Colon (tissue), 2 donors: Measurements from ENCODE around the gene TNFSF9.
"Not testable (repeated sequence)": the region's sequence is repeated elsewhere in the genome, so short reads cannot be mapped to it uniquely, and the experiment has no call there.

Source experiments
- FAIRE-seq: peaks from 2 replicates; lab custom pipeline; 2012; peaks lifted over from hg19 to GRCh38; lab: Jason Lieb, UNC
- donor health status: control.
- donor health status: control.

TNFSF9 gene

DNA sequence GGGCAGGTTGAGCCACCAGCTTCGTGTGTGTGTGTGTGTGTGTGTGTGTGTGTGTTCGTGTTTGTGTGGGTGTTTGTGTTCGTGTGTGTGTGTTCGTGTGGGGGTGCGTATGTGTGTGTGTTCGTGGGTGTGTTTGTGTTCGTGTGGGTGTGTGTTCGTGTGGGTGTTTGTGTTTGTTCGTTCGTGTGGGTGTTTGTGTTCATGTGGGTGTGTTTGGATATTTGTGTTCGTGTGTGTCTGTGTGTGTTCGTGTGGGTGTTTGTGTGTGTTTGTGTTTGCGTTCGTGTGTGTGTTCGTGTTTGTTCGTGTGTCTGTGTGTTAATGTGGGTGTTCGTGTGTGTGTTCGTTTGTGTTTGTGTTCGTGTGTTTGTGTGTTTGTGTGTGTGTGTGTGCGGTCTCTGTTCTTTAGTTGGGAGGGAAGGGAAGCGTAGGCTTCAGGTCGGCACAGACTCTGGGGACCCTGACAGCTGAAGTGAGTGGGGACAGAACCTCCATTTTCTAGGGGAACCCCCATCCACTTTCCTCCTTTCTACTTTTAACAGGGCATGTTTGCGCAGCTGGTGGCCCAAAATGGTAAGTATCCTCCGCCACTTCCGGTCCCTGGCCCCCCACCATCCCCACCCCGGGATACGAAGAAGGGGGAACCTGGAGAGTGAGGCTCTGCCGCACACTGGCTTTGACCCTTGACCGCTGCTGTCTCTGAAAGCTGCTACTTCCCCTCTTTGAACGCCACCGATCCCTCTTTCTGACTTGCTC is 1.6 kb downstream of the TNFSF9 start:
- no peak for FAIRE-seq

DNA sequence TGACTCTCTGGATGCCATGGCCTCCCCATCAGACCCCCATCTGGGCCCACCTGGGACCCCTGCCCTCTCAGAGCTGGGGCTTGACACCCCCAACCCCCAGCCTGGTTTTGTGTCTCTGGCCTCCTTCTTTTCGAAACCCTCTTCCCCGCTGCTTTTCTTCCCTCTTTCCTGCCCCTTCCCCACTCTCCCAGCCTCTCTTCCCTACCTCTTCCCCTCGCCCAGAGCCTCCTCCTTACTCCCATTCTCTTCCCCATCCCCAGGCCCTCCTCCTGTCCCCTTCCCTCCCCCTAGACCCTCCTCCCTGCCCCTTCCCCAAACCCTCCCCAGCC is 2.1 kb downstream of the TNFSF9 start:
- no peak for FAIRE-seq

DNA sequence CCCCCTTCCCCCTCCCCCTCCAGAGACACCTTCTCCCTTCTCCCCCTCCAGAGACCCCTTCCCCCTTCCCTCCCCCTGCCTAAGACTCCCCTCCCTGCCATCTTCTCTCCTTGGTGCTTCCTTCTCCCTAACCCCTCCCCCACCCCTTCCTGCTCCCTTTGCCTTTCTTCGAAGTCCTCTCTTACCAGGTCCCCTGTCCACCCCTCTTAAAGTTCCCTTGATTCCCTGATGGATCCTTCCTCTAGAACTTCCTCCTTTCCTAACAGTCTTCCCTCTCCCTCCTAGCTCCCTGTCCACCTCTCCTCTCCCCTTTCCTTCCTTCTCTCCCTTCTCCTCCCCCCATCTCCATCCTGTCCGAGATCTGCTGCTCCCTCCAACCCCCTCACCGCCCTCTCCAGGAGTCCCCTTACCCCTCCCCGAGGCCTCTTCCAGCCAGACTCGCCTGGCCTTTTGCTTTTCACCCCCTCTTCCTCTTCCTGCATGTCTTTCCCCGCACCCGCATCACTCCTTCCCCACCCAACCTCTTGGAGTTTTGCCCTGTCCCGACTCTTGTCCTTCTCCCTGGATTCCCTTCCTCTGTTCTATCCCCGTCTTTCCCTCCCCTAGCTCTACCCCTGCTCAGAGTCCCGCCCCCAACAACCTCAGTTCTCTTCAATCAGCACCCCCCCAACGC is 3.1 kb downstream of the TNFSF9 start:
- no peak for FAIRE-seq

DNA sequence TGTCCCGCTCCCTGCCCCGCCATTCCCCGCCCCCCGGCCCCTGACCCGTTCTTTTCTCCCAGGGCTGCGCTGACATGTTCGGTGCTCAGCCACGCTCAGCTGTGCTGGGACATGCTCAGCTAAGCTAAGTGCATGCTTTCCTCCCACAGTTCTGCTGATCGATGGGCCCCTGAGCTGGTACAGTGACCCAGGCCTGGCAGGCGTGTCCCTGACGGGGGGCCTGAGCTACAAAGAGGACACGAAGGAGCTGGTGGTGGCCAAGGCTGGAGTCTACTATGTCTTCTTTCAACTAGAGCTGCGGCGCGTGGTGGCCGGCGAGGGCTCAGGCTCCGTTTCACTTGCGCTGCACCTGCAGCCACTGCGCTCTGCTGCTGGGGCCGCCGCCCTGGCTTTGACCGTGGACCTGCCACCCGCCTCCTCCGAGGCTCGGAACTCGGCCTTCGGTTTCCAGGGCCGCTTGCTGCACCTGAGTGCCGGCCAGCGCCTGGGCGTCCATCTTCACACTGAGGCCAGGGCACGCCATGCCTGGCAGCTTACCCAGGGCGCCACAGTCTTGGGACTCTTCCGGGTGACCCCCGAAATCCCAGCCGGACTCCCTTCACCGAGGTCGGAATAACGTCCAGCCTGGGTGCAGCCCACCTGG is 3.7 kb downstream of the TNFSF9 start:
- FAIRE-seq: no peak

DNA sequence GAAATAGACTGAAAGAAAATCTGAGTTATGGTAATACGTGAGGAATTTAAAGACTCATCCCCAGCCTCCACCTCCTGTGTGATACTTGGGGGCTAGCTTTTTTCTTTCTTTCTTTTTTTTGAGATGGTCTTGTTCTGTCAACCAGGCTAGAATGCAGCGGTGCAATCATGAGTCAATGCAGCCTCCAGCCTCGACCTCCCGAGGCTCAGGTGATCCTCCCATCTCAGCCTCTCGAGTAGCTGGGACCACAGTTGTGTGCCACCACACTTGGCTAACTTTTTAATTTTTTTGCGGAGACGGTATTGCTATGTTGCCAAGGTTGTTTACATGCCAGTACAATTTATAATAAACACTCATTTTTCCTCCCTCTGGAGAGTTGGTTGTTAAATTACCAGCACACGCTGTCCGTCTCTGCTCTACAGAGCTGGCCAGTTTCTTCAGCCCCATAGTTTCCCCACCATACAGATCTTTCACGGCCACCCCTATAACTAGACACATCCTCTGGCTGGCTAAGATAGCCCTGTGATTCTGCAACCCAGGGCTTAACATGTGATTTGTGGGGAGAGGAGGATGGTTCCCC is 4.8 kb downstream of the TNFSF9 start:
- no peak for FAIRE-seq

DNA sequence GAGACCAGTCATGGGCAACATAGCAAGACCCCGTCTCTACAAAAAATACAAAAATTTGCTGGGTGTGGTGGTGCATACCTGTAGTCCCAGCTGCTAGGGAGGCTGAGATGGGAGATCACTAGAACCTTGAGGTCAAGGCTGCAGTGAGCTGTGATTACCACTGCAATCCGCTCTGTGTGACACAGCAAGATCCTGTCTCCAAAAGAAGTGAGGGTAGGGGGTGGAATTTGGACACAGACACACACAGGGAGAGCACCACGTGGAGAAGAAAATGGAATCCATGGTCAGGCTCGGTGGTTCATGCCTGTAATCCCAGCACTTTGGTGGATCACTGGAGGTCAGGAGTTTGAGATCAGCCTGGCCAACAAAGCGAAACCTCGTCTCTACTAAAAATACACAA is 8.7 kb downstream of the TNFSF9 start:
- no peak for FAIRE-seq

DNA sequence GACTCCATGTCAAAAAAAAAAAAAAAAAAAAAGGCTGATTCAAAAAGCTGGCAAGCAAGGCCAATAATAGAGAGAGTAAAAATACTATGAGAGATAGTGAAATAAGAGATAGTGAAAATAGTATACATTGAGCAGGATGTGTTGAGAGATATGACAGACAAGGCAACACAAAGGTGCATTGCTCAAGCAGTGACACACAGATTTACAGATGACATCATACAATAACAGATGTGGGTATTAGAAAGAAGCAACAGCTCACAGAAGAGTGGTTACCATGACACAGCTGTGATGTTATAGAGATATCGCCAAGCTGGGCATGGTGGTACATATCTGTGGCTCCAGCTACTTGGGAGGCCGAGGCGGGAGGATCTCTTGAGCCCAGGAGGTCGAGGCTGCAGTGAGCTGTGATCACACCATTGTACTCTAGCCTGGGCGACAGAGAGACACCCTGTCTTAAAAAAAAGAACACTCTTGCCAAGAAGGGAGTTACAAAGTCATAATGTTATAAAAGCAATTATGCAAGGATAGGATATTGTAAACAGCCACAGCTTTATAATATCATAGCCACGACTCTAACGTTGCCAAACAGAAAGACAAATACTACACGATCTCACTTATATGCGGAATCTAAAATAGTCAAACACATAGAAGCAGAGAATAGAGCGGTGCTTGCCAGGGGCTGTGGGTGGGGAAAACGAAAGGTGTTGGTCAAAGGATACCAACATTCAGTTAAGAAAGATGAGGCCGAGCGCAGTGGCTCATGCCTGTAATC is 10.3 kb downstream of the TNFSF9 start:
- FAIRE-seq: no peak

DNA sequence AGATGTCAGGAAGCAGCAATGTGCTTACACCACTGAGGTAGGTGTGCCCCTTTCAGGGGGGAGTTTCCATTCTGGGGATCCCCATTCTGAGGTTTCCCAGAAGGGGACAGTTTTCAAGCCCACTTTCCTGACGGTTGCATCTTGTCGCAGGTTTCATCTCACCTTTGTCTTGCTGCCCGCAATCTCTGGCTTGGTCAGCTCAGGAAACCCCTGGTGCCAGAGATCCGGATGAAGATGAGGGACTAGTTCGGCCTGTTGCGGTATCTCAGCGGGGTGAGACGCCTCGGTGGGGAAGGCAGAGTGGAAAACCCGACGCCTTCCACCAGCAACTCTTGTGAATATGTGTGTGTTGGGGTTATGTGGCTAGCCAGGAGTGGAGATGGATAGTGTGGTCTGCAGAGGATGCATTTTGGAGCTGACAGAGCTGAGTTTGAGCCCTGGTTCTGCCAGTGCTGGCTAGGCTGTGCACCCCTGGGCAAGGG is 13.1 kb downstream of the TNFSF9 start:
- no peak for FAIRE-seq

DNA sequence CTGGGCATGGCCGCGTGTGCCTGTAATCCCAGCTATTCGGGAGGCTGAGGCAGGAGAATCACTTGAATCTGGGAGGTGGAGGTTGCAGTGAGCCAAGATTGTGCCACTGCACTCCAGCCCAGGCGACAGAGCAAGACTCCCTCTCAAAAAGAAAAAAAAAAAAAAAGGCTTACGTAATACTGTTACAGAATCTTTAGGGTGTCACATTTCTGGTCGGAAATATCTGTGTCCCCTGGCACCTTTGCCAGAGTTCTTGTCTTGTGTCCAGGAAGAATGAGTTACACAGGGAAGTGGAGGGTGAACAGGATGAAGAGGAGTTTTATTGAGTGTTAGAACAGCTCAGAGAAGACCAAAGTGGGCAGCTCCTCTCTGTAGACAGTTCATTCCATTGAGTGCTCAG is 19.9 kb downstream of the TNFSF9 start:
- not testable (repeated sequence) for FAIRE-seq

DNA sequence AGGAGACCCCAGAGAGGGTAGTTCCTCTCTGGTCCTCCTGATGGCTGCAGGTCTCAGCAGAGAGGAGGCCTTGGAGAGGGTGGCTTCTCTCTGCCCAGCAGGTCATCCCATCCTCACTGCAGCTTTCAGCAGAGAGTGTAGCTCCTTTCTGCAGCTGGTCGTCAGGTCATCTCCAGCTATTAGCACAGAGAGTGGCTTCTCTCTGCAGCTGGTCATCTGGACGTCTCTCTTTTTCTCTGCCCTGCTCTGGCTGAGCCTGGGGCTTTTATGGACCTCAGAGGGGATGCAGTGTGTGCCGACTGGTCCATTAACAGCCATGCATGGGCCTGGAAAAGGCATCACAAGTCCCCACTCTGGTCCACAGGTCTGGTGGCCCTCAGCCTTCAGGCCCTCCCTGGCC is 20.3 kb downstream of the TNFSF9 start:
- no peak for FAIRE-seq

DNA sequence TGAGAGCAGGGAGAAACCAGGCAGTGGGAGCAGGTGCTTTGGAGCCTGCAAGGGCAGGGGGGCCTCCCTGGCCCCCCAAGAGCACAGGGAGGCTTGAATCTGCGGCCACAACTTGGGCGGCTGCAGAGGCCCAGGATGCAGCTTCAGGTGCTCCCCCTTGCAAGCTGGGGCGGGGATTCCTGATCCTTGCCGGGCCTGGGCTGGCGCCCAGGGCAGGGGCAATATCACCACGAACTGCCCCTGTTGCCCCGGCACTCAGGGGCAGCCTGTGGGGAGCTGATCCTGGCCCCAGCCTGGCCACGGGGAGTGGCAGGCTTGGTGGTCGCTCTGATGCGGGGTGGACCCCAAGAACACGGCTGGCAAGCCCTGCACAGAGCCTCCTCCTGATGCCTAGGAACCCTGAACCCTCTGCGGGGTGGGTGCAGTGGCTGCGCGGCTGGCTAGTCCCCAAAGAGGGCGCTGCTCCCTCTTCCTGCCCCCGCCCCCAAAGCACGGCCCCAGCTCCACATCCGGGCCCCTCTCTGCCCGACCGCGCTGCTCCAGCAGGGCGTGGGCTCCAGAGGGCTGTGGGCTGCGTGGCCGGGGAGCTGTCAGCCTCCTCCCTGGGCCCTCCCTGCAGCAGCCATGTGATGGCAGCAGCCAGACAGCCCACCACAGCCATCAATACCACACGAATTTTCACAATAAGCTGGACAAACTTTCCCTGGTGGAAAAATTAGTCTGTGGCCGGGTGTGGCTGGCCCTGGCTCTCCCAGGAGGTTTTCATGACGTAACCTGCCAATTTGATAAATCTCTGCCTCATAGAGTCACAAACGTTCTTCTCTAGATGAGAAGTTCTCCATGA is 21.0 kb downstream of the TNFSF9 start:
- FAIRE-seq: no peak

DNA sequence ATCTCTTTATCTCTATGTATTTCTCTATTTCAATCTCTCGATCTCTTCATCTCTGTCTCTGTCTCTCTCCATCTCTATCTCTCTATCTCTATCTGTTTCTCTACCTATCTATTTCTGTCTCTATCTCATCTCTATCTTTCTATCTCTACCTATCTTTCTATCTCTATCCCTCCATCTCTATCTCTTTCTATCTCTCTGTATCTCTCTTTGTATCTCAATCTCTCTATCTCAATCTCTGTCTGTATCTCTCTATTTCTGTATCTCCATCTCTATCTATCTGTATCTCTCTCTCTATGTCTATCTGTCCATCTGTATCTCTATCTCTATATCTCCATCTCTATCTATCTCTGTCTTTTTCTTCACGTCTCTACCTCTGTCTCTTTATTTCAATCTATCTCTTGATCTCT is 25.2 kb downstream of the TNFSF9 start:
- FAIRE-seq: no peak

DNA sequence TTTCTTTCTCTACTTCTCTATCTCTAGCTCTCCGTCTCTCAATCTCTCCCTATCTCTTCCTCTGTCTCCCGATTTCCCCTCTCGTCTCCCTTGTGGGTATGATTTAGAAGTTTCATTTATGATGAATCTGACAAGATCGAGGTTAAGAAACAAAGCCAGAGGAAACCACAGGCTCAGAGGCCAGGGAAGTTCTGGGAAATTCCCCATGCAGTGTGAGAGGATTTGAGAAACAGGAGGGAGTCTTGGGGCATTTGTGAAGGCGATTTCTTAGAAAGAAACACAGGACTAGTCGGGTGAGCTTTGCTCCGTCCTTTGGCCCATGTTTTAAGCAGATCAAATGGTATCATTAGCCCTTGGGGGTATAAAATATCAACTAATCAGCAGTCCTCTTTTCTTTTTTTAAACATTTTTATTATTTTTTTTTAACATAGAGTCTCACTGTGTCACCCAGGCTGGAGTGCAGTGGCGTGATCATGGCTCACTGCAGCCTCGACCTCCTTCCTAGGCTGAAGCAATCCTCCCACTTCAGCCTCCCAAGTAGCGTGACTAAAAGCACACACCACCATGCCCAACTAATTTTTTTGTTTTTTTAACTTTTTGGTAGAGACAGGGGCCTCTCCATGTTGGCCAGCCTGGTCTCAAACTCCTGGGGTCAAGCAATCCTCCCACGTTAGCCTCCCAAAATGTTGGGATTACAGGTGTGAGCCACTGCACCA is 25.8 kb downstream of the TNFSF9 start:
- no peak for FAIRE-seq

DNA sequence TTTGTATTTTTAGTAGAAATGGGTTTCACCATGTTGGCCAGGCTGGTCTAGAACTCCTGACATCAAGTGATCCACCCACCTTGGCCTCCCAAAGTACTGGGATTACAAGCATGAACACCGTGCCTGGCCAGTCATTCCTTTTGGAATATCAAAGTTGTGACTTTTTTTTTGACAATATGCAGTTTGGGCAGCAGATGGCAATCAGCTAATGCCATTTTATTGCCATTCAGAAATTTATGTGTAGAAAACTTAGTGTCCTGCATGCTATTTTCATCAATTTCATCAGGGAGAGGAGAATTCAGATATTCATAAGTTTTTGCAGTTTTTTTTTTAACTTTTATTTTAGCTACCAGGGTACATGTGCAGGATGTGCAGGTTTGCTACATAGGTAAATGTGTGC is 31.6 kb downstream of the TNFSF9 start:
- not testable (repeated sequence) for FAIRE-seq

DNA sequence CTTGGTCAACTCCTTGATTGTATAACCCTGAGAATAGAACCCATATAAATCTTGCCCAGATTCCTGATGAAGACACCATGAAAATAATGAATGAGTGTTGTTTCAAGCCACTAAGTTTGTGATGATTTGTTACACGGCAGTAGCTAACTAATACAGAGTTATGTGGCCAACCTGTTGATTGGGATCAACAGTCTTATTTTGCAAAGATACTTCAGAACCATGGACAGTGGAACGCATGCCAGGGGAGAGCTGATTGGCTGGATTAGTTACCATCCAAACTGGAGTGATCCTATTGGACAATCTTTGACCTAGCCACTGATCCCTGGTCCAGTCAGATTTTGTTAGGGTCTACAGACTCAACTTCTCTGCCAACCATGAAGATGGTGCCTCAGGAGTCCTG is 33.6 kb downstream of the TNFSF9 start:
- FAIRE-seq: no peak

DNA sequence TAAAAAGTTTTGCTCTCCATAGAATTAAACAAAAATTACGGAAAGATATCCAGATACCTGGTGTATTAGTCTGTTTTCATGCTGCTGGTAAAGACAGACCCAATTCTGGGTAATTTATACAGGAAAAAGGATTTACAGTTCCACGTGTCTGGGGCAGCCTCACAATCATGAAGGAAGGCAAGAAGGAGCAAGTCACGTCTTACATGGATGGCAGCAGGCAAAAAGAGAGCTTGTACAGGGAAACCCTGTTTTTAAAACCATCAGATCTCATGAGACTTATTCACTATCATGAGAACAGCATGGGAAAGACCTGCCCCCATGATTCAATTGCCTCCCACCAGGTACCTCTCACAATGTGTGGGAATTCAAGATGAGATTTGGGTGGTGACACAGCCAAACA is 35.9 kb downstream of the TNFSF9 start:
- not testable (repeated sequence) for FAIRE-seq

DNA sequence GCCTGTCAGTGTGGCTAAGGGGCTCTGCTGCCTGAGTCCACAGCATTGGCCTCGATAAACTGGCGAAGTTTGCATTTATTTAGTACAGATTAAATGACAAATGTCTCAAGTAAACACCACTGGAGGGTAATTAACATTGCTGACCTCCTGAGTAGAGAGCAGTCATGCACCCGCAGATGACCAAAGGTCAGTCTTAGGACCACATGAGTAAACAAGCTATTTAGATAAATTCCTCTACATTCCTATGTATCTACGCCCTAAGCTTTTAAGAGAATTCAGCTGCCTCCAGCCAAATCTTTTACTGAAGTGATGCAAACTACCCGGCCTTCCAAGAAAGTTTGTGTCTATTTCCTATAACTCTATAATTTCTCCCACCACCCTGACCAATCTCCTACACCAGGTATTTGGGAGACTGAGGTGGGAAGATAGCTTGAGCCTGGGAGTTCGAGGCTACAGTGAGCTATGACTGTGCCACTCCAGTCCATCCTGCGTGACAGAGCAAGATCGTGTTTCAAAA is 37.2 kb downstream of the TNFSF9 start:
- no peak for FAIRE-seq

DNA sequence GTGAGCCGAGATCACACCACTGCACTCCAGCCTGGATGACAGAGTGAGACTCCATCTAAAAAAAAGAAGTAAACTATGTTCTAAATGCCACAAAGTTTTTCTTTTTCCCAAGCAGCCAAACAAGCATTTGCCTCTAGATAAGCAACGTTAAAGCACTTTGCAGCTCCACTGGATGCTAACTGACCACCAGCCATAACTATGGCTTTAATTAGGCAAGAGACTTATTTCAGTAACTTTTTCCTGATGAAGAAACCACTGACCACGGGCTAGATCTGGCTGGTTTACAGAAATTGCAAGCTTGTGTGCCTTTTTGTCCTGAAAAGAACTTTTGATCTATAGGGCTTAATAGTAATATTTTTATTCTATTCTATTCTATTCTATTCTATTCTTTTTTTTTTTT is 38.0 kb downstream of the TNFSF9 start:
- FAIRE-seq: no peak

DNA sequence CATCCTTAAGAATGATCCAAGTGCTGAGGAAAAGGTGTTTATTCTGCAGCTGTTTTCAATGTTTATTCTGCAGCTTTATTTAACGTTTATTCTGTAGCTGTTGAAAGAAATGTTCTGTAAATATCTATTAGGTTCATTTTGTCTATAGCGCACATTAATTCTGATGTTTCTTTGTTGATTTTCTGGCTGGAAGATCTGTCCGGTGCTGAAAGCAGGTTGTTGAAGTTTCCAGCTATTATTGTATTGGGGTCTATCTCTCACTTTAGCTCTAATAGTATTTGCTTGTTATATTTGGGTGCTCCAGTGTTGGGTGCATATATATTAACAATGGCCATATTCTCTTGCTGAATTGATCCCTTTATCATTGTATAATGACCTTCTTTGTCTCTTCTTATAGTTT is 39.9 kb downstream of the TNFSF9 start:
- no peak for FAIRE-seq

DNA sequence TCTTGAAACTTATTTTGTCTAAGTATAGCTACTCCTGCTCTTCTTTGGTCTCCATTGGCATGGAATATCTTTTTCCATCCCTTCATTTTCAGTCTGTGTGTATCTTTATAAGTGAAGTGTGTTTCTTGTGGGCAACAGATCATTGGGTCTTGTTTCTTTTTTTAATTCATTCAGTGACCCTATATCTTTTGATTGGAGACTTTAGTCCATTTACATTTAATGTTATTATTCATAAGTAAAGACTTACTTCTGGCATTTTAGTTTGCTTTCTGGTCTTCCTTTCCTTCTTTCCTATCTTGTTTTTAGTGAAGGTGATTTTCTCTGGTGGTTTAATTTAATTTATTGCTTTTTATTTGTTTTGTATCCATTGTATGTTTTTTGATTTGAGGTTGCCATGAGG is 40.3 kb downstream of the TNFSF9 start:
- no peak for FAIRE-seq

DNA sequence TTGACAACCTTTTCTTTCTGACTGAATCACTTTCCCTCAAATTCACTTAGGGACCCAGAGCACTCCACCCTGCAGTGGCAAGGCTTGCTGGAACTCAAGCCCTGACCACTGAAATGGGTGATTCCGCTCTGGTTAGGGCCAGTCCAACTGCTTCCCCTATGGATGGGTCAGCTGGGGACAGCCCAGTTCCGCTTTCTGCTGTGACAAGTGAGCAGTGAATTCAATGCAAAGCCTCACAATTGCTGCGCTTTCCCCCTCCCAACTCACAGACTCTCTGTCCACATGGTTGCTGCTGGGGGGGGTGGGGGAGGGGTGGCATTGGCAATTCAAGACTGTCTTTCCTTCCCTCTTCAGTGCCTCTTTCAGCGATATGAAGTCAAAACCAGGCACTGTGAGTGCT is 41.4 kb downstream of the TNFSF9 start:
- no peak for FAIRE-seq
